Endothelial cell of umbilical vein (primary cell): ENCODE results near the gene ELMO1. TPM values are rescaled to one million over a fixed set of nuclear protein-coding genes. Genes with fewer than 3 reads are reported as not detected.

Source experiments
- BruUV-seq: library from RNA; stranded (reverse); fragments of 400-500 nt; replicated peaks from 2 replicates; lab custom pipeline; 2021; lab: Mats Ljungman, UMichigan
- CTCF ChIA-PET: fragments of 300-600, 350-600 bp; sonication (Branson Sonifier 250); formaldehyde crosslinking; loops from one replicate; lab custom pipeline; 2021; ENCODE audit warnings: antibody characterized with exemption, inconsistent platforms; lab: Charles Lee
- POLR2A ChIA-PET: fragments of 300-600, 350-600 bp; sonication (Branson Sonifier 250); formaldehyde crosslinking; loops from one replicate; lab custom pipeline; 2021; ENCODE audit warnings: antibody characterized with exemption, inconsistent platforms; lab: Charles Lee
- DNase-seq: peaks from one replicate; pipeline ENCODE4 v3.0.0-alpha.2; 2011; ENCODE audit warnings: low read depth, low spot score
- FAIRE-seq: peaks from 2 replicates; lab custom pipeline; 2011; peaks lifted over from hg19 to GRCh38; lab: Jason Lieb, UNC
- H2AFZ ChIP-seq: 2 replicates; pipeline ENCODE4 v1.6.0; 2012; ENCODE audit warnings: low read depth, low read length, control low read depth, inconsistent platforms
- H3K27ac ChIP-seq: 2 replicates; pipeline ENCODE4 v1.5.1; 2011; ENCODE audit warnings: low read depth, mild to moderate bottlenecking, control low read depth, low read length, moderate library complexity; ENCODE audit not compliant: insufficient read depth
- H3K27me3 ChIP-seq, 2 experiments: 2 replicates each; pipeline versions ENCODE4 v1.6.0 to v1.6.1; 2011; ENCODE audit warnings: low read length in 2 of 2, mixed read lengths in 1 of 2; ENCODE audit not compliant: control insufficient read depth in 2 of 2, insufficient read depth in 2 of 2
- H3K36me3 ChIP-seq, 2 experiments: 2 replicates in 1 of 2; 3 replicates in 1 of 2; pipeline ENCODE4 v1.5.1; 2011; ENCODE audit warnings: low read length in 2 of 2, mild to moderate bottlenecking in 1 of 2, moderate library complexity in 1 of 2; ENCODE audit not compliant: control insufficient read depth in 2 of 2, insufficient read depth in 2 of 2; ENCODE audit errors: extremely low read depth in 1 of 2
- H3K4me1 ChIP-seq: 3 replicates; pipeline ENCODE4 v1.5.1; 2011; ENCODE audit warnings: mild to moderate bottlenecking, low read length; ENCODE audit not compliant: control insufficient read depth, insufficient read depth; ENCODE audit errors: extremely low read depth
- H3K4me2 ChIP-seq: 2 replicates; pipeline ENCODE4 v1.6.1; 2011; ENCODE audit warnings: low read length, control low read depth, mixed read lengths; ENCODE audit not compliant: insufficient read depth
- H3K4me3 ChIP-seq, 3 experiments: fragments of 200-600 bp in 1 of 3; sonication (generic), shearing (Covaris generic) in 1 of 3; replicated peaks in 1 of 3; 2 replicates each; pipeline ENCODE4 v1.5.1; 2011 to 2016; ENCODE audit warnings: control low read depth in 3 of 3, low read length in 3 of 3, mild to moderate bottlenecking in 2 of 3, inconsistent platforms in 1 of 3, low read depth in 1 of 3, moderate library complexity in 1 of 3; ENCODE audit not compliant: insufficient read depth in 1 of 3
- H3K79me2 ChIP-seq: 2 replicates; pipeline ENCODE4 v1.6.0; 2012; ENCODE audit warnings: low read length, inconsistent platforms; ENCODE audit not compliant: control insufficient read depth, insufficient read depth
- H3K9ac ChIP-seq: replicated peaks from 2 replicates; pipeline ENCODE3; 2011; ENCODE audit warnings: low read length, control low read depth; ENCODE audit not compliant: insufficient read depth; ENCODE audit errors: extremely low read depth
- H3K9me1 ChIP-seq: replicated peaks from 3 replicates; pipeline ENCODE4 v1.6.0; 2011; ENCODE audit warnings: mild to moderate bottlenecking, low read length; ENCODE audit not compliant: control insufficient read depth, insufficient read depth; ENCODE audit errors: extremely low read depth
- H3K9me3 ChIP-seq: replicated peaks from 2 replicates; pipeline ENCODE4 v1.5.1; 2012; ENCODE audit warnings: low read length, inconsistent platforms; ENCODE audit not compliant: control insufficient read depth, insufficient read depth
- H4K20me1 ChIP-seq: replicated peaks from 2 replicates; pipeline ENCODE3; 2011; ENCODE audit warnings: mild to moderate bottlenecking, low read length; ENCODE audit not compliant: control insufficient read depth, insufficient read depth; ENCODE audit errors: extremely low read depth
- EZH2 ChIP-seq: IDR thresholded peaks from 2 replicates; pipeline ENCODE4 v1.6.1; 2012; ENCODE audit warnings: borderline replicate concordance, low read depth, mild to moderate bottlenecking, moderate library complexity, low read length, inconsistent platforms; ENCODE audit not compliant: severe bottlenecking
- FOS ChIP-seq: IDR thresholded peaks from 2 replicates; pipeline ENCODE4 v1.6.1; 2011; ENCODE audit warnings: mild to moderate bottlenecking, low read length, moderate library complexity, borderline replicate concordance; ENCODE audit not compliant: insufficient read depth
- GATA2 ChIP-seq: IDR thresholded peaks from 2 replicates; pipeline ENCODE4 v1.7.0; 2011; ENCODE audit warnings: low read depth, mild to moderate bottlenecking, moderate library complexity, mixed read lengths, low read length; ENCODE audit not compliant: insufficient read length, insufficient read depth
- JUN ChIP-seq: IDR thresholded peaks from 2 replicates; pipeline ENCODE4 v1.6.1; 2011; ENCODE audit warnings: borderline replicate concordance, low read depth; ENCODE audit not compliant: insufficient read length, insufficient read depth
- MYC ChIP-seq: IDR thresholded peaks from one replicate; pipeline ENCODE4 v1.6.1; 2011; ENCODE audit warnings: mild to moderate bottlenecking, low read depth, low read length
- POLR2A ChIP-seq: IDR thresholded peaks from 2 replicates; pipeline ENCODE4 v1.6.1; 2012; ENCODE audit warnings: low read depth, mild to moderate bottlenecking, control low read depth, low read length
- POLR2AphosphoS5 ChIP-seq: IDR thresholded peaks from 2 replicates; pipeline ENCODE4 v1.6.1; 2012; ENCODE audit warnings: low read depth, mild to moderate bottlenecking, control low read depth, low read length, moderate library complexity; ENCODE audit not compliant: insufficient read depth
- dilution Hi-C: fragments of 300-500 bp; cut with MboI; formaldehyde crosslinking; loops from one replicate; pipeline ENCODE4 v1.15.0; 2019; ENCODE audit warnings: low sequenced_read_pairs; ENCODE audit not compliant: extremely low pct_ligation_motif_present
- intact Hi-C: fragments of 100-400 bp; cut with micrococcal nuclease; formaldehyde crosslinking; loops from one replicate; pipeline ENCODE4 v1.10.0; 2022
- polyA plus RNA-seq, 4 experiments: library from polyadenylated mRNA; depleted of rRNA in 3 of 4; stranded (reverse) in 3 of 4; unstranded in 1 of 4; fragments of >200 nt; gene quantifications; 2 replicates each; pipeline versions ENCODE4 v1.2.1 to v1.2.3, GENCODE V29; 2011 to 2012; ENCODE audit warnings: missing spikeins in 1 of 4
- total RNA-seq: library from RNA; stranded (reverse); gene quantifications from 2 replicates; pipeline ENCODE4 v1.2.3, GENCODE V29; 2021
- TF ChIP-seq, protein P1 (sequence below), 2 donors: IDR thresholded peaks; 1 replicate in 1 of 2; 2 replicates in 1 of 2; pipeline ENCODE4 v1.5.1; 2011; ENCODE audit warnings: low read length in 2 of 2, mild to moderate bottlenecking in 2 of 2, moderate library complexity in 2 of 2, control low read depth in 1 of 2, inconsistent platforms in 1 of 2, low read depth in 1 of 2; ENCODE audit not compliant: insufficient read depth in 1 of 2; ENCODE audit errors: extremely low read depth in 1 of 2
- TF ChIP-seq, protein P2 (sequence below): IDR thresholded peaks from 2 replicates; pipeline ENCODE4 v1.6.1; 2011; ENCODE audit not compliant: insufficient read depth, insufficient read length

ELMO1 gene
- total and polyA plus RNA-seq, 2 donors (not counting 3 experiments of a cell fraction or from before 2014, with no cell fraction given), result 17.0 to 30.6 TPM

DNA sequence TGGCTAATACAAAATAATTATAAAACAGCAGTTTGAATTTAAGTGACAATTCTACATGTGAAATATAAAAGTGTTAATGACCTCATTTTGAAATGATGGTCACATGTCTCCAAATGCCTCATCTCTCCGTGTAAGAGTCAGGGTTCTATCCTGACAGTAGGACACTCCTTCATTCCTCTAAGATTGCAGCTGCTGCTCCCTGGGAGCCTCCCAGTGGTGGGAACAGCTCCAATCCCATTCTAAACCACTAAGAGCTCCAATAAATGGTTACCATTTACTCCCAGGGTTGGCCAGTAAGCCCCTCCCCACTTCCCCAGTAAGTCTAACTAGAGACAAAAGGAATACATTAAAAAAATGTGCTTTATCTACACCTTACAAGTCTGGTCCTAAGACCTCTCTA, 379.8 kb downstream of the ELMO1 start:
- Histone ChIP-seq H4K20me1 (no peaks in the 10 kb centered on the region), H3K27ac (no peak overlapping the region), H3K27me3 (no peaks in the 10 kb centered on the region), H2AFZ (no peak overlapping the region), H3K4me1 (no peaks in the 10 kb centered on the region), H3K4me3 (no peak overlapping the region), H3K9me1 (no peaks in the 10 kb centered on the region), H3K79me2 (no peaks in the 10 kb centered on the region), H3K9me3 (no peaks in the 10 kb centered on the region), H3K4me2 (no peak overlapping the region), H3K9ac (no peak overlapping the region), H3K36me3 (no peaks in the 10 kb centered on the region)
- ChIA-PET POLR2A (no interaction called here), CTCF (interaction anchor here (1.2 kb wide), 1 partner anchor 102 kb away, joined by 6 read pairs; no protein-coding TSS in a partner anchor)
- TF ChIP-seq, protein P1, sequence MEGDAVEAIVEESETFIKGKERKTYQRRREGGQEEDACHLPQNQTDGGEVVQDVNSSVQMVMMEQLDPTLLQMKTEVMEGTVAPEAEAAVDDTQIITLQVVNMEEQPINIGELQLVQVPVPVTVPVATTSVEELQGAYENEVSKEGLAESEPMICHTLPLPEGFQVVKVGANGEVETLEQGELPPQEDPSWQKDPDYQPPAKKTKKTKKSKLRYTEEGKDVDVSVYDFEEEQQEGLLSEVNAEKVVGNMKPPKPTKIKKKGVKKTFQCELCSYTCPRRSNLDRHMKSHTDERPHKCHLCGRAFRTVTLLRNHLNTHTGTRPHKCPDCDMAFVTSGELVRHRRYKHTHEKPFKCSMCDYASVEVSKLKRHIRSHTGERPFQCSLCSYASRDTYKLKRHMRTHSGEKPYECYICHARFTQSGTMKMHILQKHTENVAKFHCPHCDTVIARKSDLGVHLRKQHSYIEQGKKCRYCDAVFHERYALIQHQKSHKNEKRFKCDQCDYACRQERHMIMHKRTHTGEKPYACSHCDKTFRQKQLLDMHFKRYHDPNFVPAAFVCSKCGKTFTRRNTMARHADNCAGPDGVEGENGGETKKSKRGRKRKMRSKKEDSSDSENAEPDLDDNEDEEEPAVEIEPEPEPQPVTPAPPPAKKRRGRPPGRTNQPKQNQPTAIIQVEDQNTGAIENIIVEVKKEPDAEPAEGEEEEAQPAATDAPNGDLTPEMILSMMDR (IDR thresholded peaks at IDR 0.05; ENCODE audit: extremely low read depth in 1 of 2, insufficient read depth in 1 of 2, low read depth in 1 of 2, low read length in 2 of 2), result no peak
- TF ChIP-seq, protein P2, sequence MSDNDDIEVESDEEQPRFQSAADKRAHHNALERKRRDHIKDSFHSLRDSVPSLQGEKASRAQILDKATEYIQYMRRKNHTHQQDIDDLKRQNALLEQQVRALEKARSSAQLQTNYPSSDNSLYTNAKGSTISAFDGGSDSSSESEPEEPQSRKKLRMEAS, result no peak
- TF ChIP-seq JUN (no peak), GATA2 (no peak), EZH2 (no peak)
- dilution Hi-C loops, result no loop called here
- no peak for FAIRE-seq
- intact Hi-C loops, result no loop called here
- DNase-seq, result no peak
- no TSS peak for BruUV-seq

DNA sequence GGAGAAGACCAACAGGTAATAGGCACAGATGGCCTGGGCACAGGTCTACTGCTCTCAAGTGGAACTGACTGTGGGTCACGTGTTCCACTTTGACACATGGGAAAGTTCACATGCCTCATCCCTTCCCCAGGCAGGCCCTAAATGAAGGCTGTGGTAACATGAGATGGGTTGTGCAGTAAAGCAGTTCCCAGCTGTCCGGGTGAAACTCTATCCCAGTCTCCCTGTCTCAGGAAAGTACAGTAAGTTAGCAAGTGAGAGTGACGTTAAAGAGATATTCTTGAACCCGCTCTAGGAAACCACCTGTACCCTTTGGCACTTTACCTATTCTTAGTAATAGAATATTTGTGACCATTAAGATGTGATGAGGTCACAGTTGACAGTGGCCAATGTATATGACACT, 380.6 kb downstream of the ELMO1 start:
- no peak overlapping the region for H3K27ac ChIP-seq
- no peaks in the 10 kb centered on the region for H3K4me1 ChIP-seq
- DNase-seq (no peak), FAIRE-seq (no peak)
- CTCF ChIA-PET, result no interaction called here
- no TSS peak for BruUV-seq
- no peak overlapping the region for H3K4me2 ChIP-seq
- H3K9me1 ChIP-seq, result no peaks in the 10 kb centered on the region
- POLR2A ChIA-PET, result no interaction called here
- H3K9me3 ChIP-seq, result no peaks in the 10 kb centered on the region
- H2AFZ ChIP-seq, result no peak overlapping the region
- H3K9ac ChIP-seq, result no peak overlapping the region
- intact Hi-C loops, result no loop called here
- dilution Hi-C loops, result no loop called here
- no peaks in the 10 kb centered on the region for H3K36me3 ChIP-seq
- H3K4me3 ChIP-seq, result no peak overlapping the region
- H4K20me1 ChIP-seq, result no peaks in the 10 kb centered on the region
- H3K79me2 ChIP-seq, result no peaks in the 10 kb centered on the region
- H3K27me3 ChIP-seq, result no peaks in the 10 kb centered on the region
- TF ChIP-seq GATA2, result no peak
- TF ChIP-seq POLR2A, result no peak
- no peak for TF ChIP-seq EZH2
- TF ChIP-seq, protein P1 (IDR thresholded peaks at IDR 0.05; ENCODE audit: extremely low read depth in 1 of 2, insufficient read depth in 1 of 2, low read depth in 1 of 2, low read length in 2 of 2), result no peak
- no peak for TF ChIP-seq FOS
- TF ChIP-seq POLR2AphosphoS5, result no peak
- TF ChIP-seq, protein P2, result no peak
- TF ChIP-seq JUN, result no peak
- no peak for TF ChIP-seq MYC
